Measurements from ENCODE around the gene KLHL2. TPM values are rescaled to one million over a fixed set of nuclear protein-coding genes. Genes with fewer than 3 reads are reported as not detected.

The KLHL2 gene
- total RNA-seq, 2 experiments from 2014 or later = 27.9 to 33.8 TPM

- peaks cover 18% of the 10 kb centered on the region for H3K79me2 ChIP-seq (ENCODE audit: insufficient read depth, low read depth, low read length)
- H2AFZ ChIP-seq (ENCODE audit: low read length) = no peak overlapping the region
- BruUV-seq (replicated peaks) = no TSS peak
- POLR2A ChIA-PET = interaction anchor here (0.6 to 1.5 kb wide), 6 partner anchors 9 to 121 kb away, joined by 3 to 7 read pairs (median 3); no protein-coding TSS in a partner anchor
- H3K9me3 ChIP-seq (ENCODE audit: low read length) = peaks cover 6% of the 10 kb centered on the region; the same call in 1 of the 2 replicates
- CTCF ChIA-PET (ENCODE audit: unreplicated experiment) = interaction anchor here (0.7 kb wide), 1 partner anchor 9 kb away, joined by 3 read pairs; no protein-coding TSS in a partner anchor
- peaks cover 8% of the 10 kb centered on the region for H4K20me1 ChIP-seq (ENCODE audit: insufficient read depth, low read length)
- peaks cover 27% of the 10 kb centered on the region for H3K36me3 ChIP-seq (ENCODE audit: insufficient read depth, low read length)
- H3K4me2 ChIP-seq (ENCODE audit: low read length) = no peak overlapping the region
- H3K27ac ChIP-seq (ENCODE audit: low read depth, low read length, poor library complexity, severe bottlenecking) = no peak overlapping the region
- no peak for TF ChIP-seq EZH2phosphoT487 (IDR thresholded peaks at IDR 0.05; ENCODE audit: borderline replicate concordance, low read depth, low read length)
- TF ChIP-seq, protein P1, sequence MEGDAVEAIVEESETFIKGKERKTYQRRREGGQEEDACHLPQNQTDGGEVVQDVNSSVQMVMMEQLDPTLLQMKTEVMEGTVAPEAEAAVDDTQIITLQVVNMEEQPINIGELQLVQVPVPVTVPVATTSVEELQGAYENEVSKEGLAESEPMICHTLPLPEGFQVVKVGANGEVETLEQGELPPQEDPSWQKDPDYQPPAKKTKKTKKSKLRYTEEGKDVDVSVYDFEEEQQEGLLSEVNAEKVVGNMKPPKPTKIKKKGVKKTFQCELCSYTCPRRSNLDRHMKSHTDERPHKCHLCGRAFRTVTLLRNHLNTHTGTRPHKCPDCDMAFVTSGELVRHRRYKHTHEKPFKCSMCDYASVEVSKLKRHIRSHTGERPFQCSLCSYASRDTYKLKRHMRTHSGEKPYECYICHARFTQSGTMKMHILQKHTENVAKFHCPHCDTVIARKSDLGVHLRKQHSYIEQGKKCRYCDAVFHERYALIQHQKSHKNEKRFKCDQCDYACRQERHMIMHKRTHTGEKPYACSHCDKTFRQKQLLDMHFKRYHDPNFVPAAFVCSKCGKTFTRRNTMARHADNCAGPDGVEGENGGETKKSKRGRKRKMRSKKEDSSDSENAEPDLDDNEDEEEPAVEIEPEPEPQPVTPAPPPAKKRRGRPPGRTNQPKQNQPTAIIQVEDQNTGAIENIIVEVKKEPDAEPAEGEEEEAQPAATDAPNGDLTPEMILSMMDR (conservative IDR thresholded peaks at IDR 0.05; ENCODE audit: low read length) = 0 out of 2 replicates have a peak, but pooled peaks have one; percentile 24
- H3K4me1 ChIP-seq (ENCODE audit: insufficient read depth, low read length, poor library complexity, severe bottlenecking) = peaks cover 17% of the 10 kb centered on the region
- H3K4me3 ChIP-seq (ENCODE audit: low read depth, low read length, poor library complexity, severe bottlenecking) = no peak overlapping the region
- no peaks in the 10 kb centered on the region for H3K9me2 ChIP-seq (ENCODE audit: insufficient read depth, low read length)
- DNase-seq (ENCODE audit: low spot score) = no peak
- intact Hi-C loops (cut with micrococcal nuclease; ENCODE audit: unreplicated experiment) = loop anchor here (10.0 kb wide), 1 partner anchor 380 kb away; no protein-coding TSS in a partner anchor
Observed at GRCh38 chr4:165324236-165324917, 117.0 kb downstream of the KLHL2 start.

DNA sequence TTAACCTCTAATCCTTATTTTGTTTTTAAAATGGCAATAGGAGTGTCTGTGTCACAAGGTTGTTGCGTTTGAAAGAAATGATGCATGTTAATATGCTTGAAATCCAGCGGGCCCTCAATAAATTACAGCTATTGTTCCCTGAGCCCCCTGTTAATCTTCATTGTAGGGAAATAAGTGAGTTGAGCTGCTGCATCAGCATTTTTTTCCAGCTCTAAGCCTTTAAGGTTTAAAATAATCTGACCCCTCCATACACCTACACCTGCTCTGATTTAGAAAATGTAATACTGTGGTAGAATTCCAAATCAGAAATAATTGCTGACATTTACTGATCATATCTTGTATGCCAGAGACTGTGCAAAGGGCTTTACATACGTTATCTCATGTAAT lies 117.5 kb downstream of the KLHL2 start:
- ChIA-PET POLR2A (interaction anchor here (0.7 to 1.5 kb wide), 3 partner anchors 11 to 25 kb away, joined by 3 to 7 read pairs (median 3); no protein-coding TSS in a partner anchor), CTCF (ENCODE audit: unreplicated experiment) (no interaction called here)
- peaks cover 8% of the 10 kb centered on the region for H4K20me1 ChIP-seq (ENCODE audit: insufficient read depth, low read length)
- intact Hi-C loops (cut with micrococcal nuclease; ENCODE audit: unreplicated experiment) = loop anchor here (10.0 kb wide), 1 partner anchor 380 kb away; no protein-coding TSS in a partner anchor
- no peak overlapping the region for H3K27ac ChIP-seq (ENCODE audit: low read depth, low read length, poor library complexity, severe bottlenecking)
- peaks cover 29% of the 10 kb centered on the region for H3K36me3 ChIP-seq (ENCODE audit: insufficient read depth, low read length)
- no peak overlapping the region for H3K4me3 ChIP-seq (ENCODE audit: low read depth, low read length, poor library complexity, severe bottlenecking)
- H3K79me2 ChIP-seq (ENCODE audit: insufficient read depth, low read depth, low read length) = peaks cover 23% of the 10 kb centered on the region
- no peak overlapping the region for H2AFZ ChIP-seq (ENCODE audit: low read length)
- no peak for TF ChIP-seq EZH2phosphoT487 (IDR thresholded peaks at IDR 0.05; ENCODE audit: borderline replicate concordance, low read depth, low read length)
- H3K4me2 ChIP-seq (ENCODE audit: low read length) = no peak overlapping the region
- H3K9me2 ChIP-seq (ENCODE audit: insufficient read depth, low read length) = no peaks in the 10 kb centered on the region
- BruUV-seq (replicated peaks) = no TSS peak
- no peak for DNase-seq (ENCODE audit: low spot score)
- peaks cover 22% of the 10 kb centered on the region for H3K4me1 ChIP-seq (ENCODE audit: insufficient read depth, low read length, poor library complexity, severe bottlenecking)
- peaks cover 6% of the 10 kb centered on the region; the same call in 1 of the 2 replicates for H3K9me3 ChIP-seq (ENCODE audit: low read length)

DNA sequence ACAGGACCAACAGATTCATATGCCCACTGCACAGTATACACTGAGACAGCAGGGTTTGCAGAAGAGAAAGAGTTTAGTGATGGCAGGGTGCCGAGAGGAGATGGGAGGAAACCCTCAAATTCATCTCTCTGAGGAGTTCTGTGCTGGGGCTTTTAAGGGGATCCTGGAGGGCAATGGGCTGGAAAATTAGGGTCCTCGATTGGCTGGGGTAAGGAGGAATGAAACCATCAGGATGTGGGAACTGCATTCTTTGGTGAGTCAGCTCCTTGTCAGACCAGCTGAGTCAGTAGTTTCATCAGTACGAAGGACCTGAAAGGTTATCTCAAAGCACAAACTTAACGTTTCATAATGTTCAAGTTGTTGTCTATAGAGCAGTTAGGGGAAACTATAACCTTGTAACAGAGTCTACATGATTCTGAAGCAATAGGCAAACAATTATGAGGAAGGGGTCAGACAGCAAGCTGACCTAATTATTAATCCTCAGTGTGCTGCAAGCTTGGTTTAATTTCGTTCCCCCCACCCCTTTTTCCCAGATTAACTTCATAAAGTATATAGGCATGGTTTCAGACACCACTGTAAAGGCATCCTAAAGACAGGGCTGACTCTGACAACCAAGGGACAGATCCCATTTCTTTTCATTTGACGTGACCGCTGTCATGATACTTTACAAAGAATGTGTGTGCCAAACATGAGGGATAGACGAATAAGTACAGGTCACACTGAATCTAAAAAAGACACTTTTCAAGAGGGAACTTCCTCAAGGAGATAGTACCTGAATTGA lies 118.6 kb downstream of the KLHL2 start:
- H3K4me1 ChIP-seq (ENCODE audit: insufficient read depth, low read length, poor library complexity, severe bottlenecking) = peaks cover 32% of the 10 kb centered on the region
- H3K27ac ChIP-seq (ENCODE audit: low read depth, low read length, poor library complexity, severe bottlenecking) = peak overlapping the region; percentile 64
- peak overlapping the region; percentile 90 for H3K4me3 ChIP-seq (ENCODE audit: low read depth, low read length, poor library complexity, severe bottlenecking)
- peak overlapping the region; percentile 90 for H3K4me2 ChIP-seq (ENCODE audit: low read length)
- peaks cover 33% of the 10 kb centered on the region for H3K79me2 ChIP-seq (ENCODE audit: insufficient read depth, low read depth, low read length)
- H2AFZ ChIP-seq (ENCODE audit: low read length) = peak overlapping the region; percentile 88; the same call in 1 of the 2 replicates
- no peak for DNase-seq (ENCODE audit: low spot score)
- peaks cover 17% of the 10 kb centered on the region for H4K20me1 ChIP-seq (ENCODE audit: insufficient read depth, low read length)
- peaks cover 6% of the 10 kb centered on the region; the same call in 1 of the 2 replicates for H3K9me3 ChIP-seq (ENCODE audit: low read length)
- intact Hi-C loops (cut with micrococcal nuclease; ENCODE audit: unreplicated experiment) = loop anchor here (2.0 to 10.0 kb wide), 2 partner anchors 213 to 381 kb away; partner anchors contain the start of gene TMEM192
- POLR2A ChIA-PET = interaction anchor here (0.6 to 1.4 kb wide), 4 partner anchors 17 to 84 kb away, joined by 3 to 7 read pairs (median 4); no protein-coding TSS in a partner anchor
- BruUV-seq (replicated peaks) = no TSS peak
- TF ChIP-seq, protein P1 (conservative IDR thresholded peaks at IDR 0.05; ENCODE audit: low read length) = no peak
- TF ChIP-seq EZH2phosphoT487 (IDR thresholded peaks at IDR 0.05; ENCODE audit: borderline replicate concordance, low read depth, low read length) = no peak
- CTCF ChIA-PET (ENCODE audit: unreplicated experiment) = interaction anchor here (1.4 kb wide), 1 partner anchor 195 kb away, joined by 5 read pairs; no protein-coding TSS in a partner anchor
- no peaks in the 10 kb centered on the region for H3K9me2 ChIP-seq (ENCODE audit: insufficient read depth, low read length)
- peaks cover 38% of the 10 kb centered on the region for H3K36me3 ChIP-seq (ENCODE audit: insufficient read depth, low read length)

Data from OCI-LY7 (cell line).